C4-2B (cell line): ENCODE data around the gene ARHGAP18.
A peak's percentile ranks its signal among the peaks of the same experiment; 100 is the strongest.

Source experiments
- H3K27ac ChIP-seq: fragments of 450-650 bp; 2 replicates; pipeline ENCODE4 v1.5.1; 2017
- ZFX ChIP-seq: fragments of 450-650 bp; IDR thresholded peaks from 2 replicates; pipeline ENCODE4 v1.6.1; 2017
- TF ChIP-seq, protein P1 (sequence below): fragments of 450-650 bp; conservative IDR thresholded peaks from 2 replicates; pipeline ENCODE4 v1.5.1; 2017; ENCODE audit warnings: mild to moderate bottlenecking

ARHGAP18 gene

DNA sequence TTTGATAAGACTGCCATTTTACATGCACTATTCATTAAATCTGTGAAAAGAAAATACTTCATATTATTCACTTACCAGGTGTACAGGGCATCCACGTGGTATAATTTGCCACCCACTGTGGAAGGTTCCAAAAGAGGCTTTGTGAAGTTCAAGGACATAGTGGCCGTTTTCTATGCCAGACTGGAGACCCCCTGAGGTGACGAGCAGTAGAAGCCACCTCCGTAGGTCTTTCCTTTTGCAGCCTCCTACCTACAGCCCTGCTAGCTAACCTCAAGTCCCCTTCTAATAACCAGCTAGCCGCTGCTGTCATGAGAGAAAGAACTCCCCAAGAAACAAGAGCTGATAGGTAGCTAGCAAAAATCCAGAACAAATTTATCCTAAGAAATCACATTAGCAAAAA lies 110.5 kb downstream of the ARHGAP18 start:
- TF ChIP-seq ZFX = no peak
- TF ChIP-seq, protein P1, sequence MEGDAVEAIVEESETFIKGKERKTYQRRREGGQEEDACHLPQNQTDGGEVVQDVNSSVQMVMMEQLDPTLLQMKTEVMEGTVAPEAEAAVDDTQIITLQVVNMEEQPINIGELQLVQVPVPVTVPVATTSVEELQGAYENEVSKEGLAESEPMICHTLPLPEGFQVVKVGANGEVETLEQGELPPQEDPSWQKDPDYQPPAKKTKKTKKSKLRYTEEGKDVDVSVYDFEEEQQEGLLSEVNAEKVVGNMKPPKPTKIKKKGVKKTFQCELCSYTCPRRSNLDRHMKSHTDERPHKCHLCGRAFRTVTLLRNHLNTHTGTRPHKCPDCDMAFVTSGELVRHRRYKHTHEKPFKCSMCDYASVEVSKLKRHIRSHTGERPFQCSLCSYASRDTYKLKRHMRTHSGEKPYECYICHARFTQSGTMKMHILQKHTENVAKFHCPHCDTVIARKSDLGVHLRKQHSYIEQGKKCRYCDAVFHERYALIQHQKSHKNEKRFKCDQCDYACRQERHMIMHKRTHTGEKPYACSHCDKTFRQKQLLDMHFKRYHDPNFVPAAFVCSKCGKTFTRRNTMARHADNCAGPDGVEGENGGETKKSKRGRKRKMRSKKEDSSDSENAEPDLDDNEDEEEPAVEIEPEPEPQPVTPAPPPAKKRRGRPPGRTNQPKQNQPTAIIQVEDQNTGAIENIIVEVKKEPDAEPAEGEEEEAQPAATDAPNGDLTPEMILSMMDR = no peak
- H3K27ac ChIP-seq = no peak overlapping the region

DNA sequence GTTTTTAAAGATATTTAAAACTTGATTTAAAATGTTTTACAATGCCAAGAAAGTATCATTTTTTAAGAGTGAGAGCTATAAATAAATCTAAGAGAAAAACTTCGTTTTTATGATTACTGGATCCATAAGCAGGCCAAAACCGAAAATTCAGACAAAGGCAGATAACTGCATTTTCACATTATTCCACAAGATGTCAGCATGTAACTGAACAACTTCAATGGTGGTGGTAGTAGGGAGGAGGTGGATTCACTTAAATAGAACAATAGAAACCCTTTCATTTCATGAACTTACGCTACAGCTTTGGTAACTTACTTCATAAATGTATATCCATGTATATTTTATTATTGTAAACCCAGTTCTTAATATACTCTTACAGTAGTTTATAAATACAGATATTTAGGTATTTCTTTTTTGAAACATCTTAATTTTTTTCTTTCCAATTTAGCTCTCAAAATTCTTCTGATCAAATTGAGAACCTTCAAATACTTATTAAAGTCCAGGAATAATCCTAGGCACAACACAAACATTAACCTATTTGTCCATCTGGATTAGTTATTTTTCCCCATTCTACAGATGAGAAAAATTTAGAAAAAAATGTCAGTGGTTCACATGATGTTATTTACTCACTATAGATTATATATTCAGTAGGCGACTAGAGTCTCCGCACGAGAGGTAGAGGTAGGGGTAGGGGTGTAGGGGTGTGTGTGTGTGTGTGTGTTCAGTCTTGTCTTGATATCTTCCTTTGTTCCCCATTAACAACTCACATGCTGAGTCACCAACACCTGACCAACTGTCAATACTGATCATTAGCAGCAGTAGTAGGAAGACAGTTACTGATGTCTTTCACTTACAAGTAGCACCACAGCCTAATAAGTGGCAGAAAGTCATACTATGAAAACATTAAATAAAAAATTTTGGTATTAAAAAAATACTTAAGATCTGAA lies 111.5 kb downstream of the ARHGAP18 start:
- TF ChIP-seq, protein P1 = peak; percentile 81
- no peak for TF ChIP-seq ZFX
- no peak overlapping the region for H3K27ac ChIP-seq

DNA sequence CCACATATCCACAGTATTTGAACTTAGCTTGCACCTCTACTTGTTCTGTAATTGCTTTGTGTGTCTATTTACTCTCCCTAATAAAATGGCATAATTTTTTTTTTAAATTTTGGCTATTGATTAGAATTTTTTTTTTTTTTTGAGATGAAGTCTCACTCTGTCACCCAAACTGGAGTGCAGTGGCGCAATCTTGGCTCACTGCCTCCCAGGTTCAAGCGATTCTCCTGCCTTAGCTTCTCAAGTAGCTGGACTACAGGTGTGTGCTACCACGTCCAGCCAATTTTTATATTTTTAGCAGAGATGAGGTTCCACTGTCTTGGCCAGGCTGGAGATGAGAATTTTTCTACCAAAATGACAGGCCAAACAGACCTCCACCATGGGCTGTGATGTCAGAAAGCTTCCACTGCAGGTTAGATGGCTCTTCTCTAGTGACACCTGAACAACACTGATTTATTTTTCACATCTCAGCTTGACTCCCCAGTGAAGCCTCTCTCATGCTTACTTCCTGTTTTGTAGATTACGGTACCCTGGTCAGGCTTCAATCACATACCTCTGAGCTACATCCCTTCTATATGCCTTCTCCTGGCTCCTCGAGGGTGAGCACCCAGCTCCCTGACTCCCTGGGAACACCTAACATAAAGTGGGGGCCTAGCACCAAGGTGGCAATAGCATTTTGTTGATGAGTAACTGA lies 112.8 kb downstream of the ARHGAP18 start:
- TF ChIP-seq, protein P1 = no peak
- TF ChIP-seq ZFX = no peak
- H3K27ac ChIP-seq = no peak overlapping the region

DNA sequence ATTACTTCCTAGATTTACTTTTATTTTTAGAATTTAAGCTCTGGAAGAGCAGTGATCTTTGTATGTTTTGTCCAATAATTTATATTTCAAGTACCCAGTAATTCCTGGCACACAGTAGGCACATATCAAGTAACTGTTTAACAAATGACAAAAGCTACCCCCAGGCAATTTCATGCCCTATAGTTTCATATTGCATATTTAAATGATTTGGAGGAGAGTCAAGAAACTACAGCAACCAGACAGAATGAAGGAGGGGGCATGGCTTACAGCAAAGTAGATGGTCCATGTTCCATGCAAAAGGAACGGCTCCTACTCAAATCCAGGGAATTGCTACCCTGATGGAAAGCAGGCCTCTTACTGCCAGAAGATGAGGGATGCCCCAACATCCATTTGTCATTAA lies 113.5 kb downstream of the ARHGAP18 start:
- H3K27ac ChIP-seq = no peak overlapping the region
- TF ChIP-seq, protein P1 = no peak

DNA sequence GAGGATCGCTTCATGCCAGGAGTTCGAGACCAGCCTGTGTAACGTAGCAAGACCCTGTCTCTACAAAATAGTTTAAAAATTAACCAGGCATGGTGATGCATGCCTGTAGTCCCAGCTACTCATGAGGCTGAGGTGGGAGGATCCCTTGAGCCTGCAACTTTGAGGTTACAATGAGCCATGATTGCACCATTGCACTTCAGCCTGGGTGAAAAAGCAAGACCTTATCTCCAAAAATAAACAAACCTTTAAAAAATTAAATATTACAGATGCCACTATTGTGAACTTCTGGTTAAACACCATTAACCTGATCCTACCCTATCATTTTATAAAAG lies 116.8 kb downstream of the ARHGAP18 start:
- H3K27ac ChIP-seq = no peak overlapping the region
- no peak for TF ChIP-seq ZFX
- TF ChIP-seq, protein P1 = no peak

DNA sequence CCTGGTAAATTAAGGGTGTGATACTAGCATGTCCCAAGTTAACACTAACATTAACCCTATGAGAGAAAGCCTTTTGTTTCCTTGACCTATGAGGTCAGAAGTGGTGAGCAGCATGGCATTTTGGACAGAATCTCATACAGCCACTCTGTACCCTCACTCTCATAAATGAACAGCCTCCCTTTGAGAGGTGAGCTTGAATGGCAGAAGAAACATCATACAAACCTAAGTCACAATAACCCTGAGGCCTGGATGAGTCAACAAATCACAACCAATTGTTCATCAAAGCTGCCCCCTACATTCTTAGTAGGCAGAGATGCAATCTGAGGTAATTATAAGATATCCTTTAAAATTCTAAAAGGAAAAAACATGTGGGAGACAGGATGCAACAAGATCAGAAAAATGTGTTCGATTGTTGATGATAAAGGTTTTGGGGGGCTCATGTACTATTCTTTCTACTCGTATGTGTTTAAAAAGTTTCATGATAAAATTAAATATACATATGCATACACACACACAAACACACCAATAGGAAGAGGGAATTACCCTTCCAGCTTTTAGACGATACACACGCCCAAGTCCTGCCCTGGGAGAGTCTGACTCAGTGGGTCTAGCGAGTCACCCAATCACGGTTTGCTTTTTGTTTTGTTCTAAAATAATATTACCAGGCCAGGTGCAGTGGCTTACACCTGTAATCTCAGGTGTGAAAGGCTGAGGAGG lies 117.3 kb downstream of the ARHGAP18 start:
- TF ChIP-seq, protein P1 = no peak
- TF ChIP-seq ZFX = no peak
- no peak overlapping the region for H3K27ac ChIP-seq
